HCT116 (cell line): ENCODE data around the gene PNPLA2.

Source experiments
- CEBPB ChIP-seq: IDR thresholded peaks from 2 replicates; pipeline ENCODE4 v1.6.1; 2012; ENCODE audit warnings: low read depth
- EZH2 ChIP-seq: fragments of 200-600 bp; sonication (generic); IDR thresholded peaks from 2 replicates; pipeline ENCODE4 v1.6.1; 2017; ENCODE audit warnings: antibody characterized with exemption, mixed run types
- POLR2A ChIP-seq: IDR thresholded peaks from 2 replicates; pipeline ENCODE4 v1.7.0; 2011; ENCODE audit warnings: borderline replicate concordance; ENCODE audit not compliant: insufficient read depth, insufficient read length; ENCODE audit errors: extremely low read depth
- SRF ChIP-seq: IDR thresholded peaks from 2 replicates; pipeline ENCODE4 v1.6.1; 2012; ENCODE audit warnings: low read depth
- YY1 ChIP-seq: IDR thresholded peaks from 2 replicates; pipeline ENCODE4 v1.6.1; 2011; ENCODE audit warnings: low read length, low read depth, moderate library complexity, mild to moderate bottlenecking; ENCODE audit not compliant: insufficient replicate concordance; ENCODE audit errors: extremely low read depth
- ZNF274 ChIP-seq: fragments of 200-500 bp; sonication (Bioruptor generic); IDR thresholded peaks from 2 replicates; pipeline ENCODE4 v1.6.1; 2014; ENCODE audit warnings: mild to moderate bottlenecking, low read depth, low read length, inconsistent platforms
- TF ChIP-seq, protein P1 (sequence below), 3 experiments: fragments of 200-600 bp in 1 of 3; sonication (generic) in 1 of 3; IDR thresholded peaks in 2 of 3; conservative IDR thresholded peaks in 1 of 3; 2 replicates each; pipeline ENCODE4 v1.5.1; 2012 to 2017; ENCODE audit warnings: low read depth in 2 of 3, low read length in 2 of 3, antibody characterized with exemption in 1 of 3, borderline replicate concordance in 1 of 3, control low read depth in 1 of 3, mild to moderate bottlenecking in 1 of 3, mixed read lengths in 1 of 3, mixed run types in 1 of 3, moderate library complexity in 1 of 3; ENCODE audit not compliant: insufficient read depth in 1 of 3
- TF ChIP-seq, protein P2 (sequence below): IDR thresholded peaks from 2 replicates; pipeline ENCODE4 v1.6.1; 2012; ENCODE audit warnings: low read depth

DNA sequence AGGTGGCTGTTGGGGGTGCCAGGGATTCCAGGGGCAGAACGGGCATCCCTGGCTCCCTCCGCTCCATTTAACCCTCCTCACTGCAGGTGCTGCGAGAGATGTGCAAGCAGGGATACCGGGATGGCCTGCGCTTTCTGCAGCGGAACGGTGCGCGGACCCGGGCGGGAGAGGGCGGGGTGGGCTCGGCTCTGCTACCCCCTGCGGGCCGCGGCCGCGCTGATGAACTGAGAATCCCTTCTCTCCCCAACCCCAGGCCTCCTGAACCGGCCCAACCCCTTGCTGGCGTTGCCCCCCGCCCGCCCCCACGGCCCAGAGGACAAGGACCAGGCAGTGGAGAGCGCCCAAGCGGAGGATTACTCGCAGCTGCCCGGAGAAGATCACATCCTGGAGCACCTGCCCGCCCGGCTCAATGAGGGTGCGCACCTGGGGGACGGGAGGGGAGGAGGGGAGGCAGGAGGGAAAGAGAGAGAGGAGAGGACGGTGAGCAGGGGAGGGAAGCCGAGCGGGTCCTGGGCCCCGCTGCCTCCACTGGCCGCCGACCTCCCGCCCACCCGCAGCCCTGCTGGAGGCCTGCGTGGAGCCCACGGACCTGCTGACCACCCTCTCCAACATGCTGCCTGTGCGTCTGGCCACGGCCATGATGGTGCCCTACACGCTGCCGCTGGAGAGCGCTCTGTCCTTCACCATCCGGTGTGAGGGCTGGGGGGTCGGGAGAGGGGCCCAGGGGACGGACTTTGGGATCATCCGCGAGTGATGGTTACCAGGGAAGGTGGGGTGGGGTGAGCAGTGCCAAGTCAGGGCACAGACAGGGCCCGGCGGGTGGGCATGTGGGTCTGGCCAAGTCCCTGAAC is 5.0 kb downstream of the PNPLA2 start:
- TF ChIP-seq, protein P1, sequence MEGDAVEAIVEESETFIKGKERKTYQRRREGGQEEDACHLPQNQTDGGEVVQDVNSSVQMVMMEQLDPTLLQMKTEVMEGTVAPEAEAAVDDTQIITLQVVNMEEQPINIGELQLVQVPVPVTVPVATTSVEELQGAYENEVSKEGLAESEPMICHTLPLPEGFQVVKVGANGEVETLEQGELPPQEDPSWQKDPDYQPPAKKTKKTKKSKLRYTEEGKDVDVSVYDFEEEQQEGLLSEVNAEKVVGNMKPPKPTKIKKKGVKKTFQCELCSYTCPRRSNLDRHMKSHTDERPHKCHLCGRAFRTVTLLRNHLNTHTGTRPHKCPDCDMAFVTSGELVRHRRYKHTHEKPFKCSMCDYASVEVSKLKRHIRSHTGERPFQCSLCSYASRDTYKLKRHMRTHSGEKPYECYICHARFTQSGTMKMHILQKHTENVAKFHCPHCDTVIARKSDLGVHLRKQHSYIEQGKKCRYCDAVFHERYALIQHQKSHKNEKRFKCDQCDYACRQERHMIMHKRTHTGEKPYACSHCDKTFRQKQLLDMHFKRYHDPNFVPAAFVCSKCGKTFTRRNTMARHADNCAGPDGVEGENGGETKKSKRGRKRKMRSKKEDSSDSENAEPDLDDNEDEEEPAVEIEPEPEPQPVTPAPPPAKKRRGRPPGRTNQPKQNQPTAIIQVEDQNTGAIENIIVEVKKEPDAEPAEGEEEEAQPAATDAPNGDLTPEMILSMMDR (IDR thresholded peaks at IDR 0.05 in 2 of 3, conservative IDR thresholded peaks at IDR 0.05 in 1 of 3; ENCODE audit: borderline replicate concordance in 1 of 3, insufficient read depth in 1 of 3, low read depth in 2 of 3, low read length in 2 of 3) = no peak
- no peak for TF ChIP-seq YY1
- no peak for TF ChIP-seq POLR2A
- no peak for TF ChIP-seq EZH2
- TF ChIP-seq ZNF274 = no peak
- TF ChIP-seq, protein P2, sequence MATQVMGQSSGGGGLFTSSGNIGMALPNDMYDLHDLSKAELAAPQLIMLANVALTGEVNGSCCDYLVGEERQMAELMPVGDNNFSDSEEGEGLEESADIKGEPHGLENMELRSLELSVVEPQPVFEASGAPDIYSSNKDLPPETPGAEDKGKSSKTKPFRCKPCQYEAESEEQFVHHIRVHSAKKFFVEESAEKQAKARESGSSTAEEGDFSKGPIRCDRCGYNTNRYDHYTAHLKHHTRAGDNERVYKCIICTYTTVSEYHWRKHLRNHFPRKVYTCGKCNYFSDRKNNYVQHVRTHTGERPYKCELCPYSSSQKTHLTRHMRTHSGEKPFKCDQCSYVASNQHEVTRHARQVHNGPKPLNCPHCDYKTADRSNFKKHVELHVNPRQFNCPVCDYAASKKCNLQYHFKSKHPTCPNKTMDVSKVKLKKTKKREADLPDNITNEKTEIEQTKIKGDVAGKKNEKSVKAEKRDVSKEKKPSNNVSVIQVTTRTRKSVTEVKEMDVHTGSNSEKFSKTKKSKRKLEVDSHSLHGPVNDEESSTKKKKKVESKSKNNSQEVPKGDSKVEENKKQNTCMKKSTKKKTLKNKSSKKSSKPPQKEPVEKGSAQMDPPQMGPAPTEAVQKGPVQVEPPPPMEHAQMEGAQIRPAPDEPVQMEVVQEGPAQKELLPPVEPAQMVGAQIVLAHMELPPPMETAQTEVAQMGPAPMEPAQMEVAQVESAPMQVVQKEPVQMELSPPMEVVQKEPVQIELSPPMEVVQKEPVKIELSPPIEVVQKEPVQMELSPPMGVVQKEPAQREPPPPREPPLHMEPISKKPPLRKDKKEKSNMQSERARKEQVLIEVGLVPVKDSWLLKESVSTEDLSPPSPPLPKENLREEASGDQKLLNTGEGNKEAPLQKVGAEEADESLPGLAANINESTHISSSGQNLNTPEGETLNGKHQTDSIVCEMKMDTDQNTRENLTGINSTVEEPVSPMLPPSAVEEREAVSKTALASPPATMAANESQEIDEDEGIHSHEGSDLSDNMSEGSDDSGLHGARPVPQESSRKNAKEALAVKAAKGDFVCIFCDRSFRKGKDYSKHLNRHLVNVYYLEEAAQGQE = no peak
- no peak for TF ChIP-seq SRF
- TF ChIP-seq CEBPB = no peak
